ENCODE measurements around the gene PHF19. TPM values are rescaled to one million over a fixed set of nuclear protein-coding genes. Genes with fewer than 3 reads are reported as not detected.
A peak's percentile ranks its signal among the peaks of the same experiment; 100 is the strongest.

PHF19 gene
- polyA plus RNA-seq, 1 donor (not counting 4 experiments of a cell fraction or from before 2014, with no cell fraction given): 11.7 TPM

DNA sequence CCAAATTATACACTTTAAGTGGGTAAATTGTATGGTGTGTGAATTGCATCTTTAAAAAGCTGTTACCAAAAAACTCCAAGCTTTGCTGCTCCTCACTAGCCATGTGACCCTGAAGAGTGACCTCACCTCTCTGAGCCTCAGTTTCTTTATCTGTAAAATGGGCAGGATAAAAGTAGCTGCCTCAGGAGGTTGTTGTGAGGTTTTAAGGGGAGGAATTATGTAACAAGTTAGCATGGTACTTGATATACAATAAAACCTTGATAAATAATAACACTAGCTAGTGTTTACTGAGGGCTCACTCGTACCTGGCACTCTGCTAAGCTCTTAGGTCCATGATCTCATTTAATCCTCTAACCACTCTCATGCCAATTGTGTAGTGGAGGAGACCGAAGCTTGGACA is 19.0 kb upstream of the PHF19 start:
- Histone ChIP-seq H3K27ac (ENCODE audit: control insufficient read depth, insufficient read depth, low read length) (no peak overlapping the region), H4K20me1 (ENCODE audit: control insufficient read depth, extremely low read depth, insufficient read depth, low read length) (no peaks in the 10 kb centered on the region), H3K79me2 (ENCODE audit: control insufficient read depth, insufficient read depth, low read length) (no peaks in the 10 kb centered on the region), H3K4me3 (ENCODE audit: control insufficient read depth in 2 of 3, extremely low read depth in 1 of 3, insufficient read depth in 2 of 3, low read depth in 1 of 3, low read length in 3 of 3) (no peak overlapping the region), H3K4me1 (ENCODE audit: control insufficient read depth, extremely low read depth, insufficient read depth, low read length) (peaks cover 15% of the 10 kb centered on the region), H3K27me3 (ENCODE audit: control insufficient read depth, extremely low read depth, insufficient read depth, low read length) (peaks cover 7% of the 10 kb centered on the region), H3K36me3 (ENCODE audit: control insufficient read depth in 2 of 2, extremely low read depth in 1 of 2, insufficient read depth in 2 of 2, low read length in 2 of 2) (no peaks in the 10 kb centered on the region), H2AFZ (ENCODE audit: control insufficient read depth, low read length) (no peak overlapping the region), H3K9me1 (ENCODE audit: control insufficient read depth, extremely low read depth, insufficient read depth, low read length) (no peaks in the 10 kb centered on the region), H3K9ac (ENCODE audit: control insufficient read depth, extremely low read depth, insufficient read depth, low read length) (no peak overlapping the region), H3K9me3 (ENCODE audit: control insufficient read depth, low read depth, low read length) (no peaks in the 10 kb centered on the region), H3K4me2 (ENCODE audit: control insufficient read depth, extremely low read depth, insufficient read depth, low read depth, low read length) (no peak overlapping the region)
- TF ChIP-seq CTCF (optimal IDR thresholded peaks at IDR 0.05 in 1 of 3, IDR thresholded peaks at IDR 0.05 in 1 of 3, conservative IDR thresholded peaks at IDR 0.05 in 1 of 3; ENCODE audit: extremely low read depth in 1 of 3, insufficient read depth in 2 of 3, low read length in 3 of 3) (no peak), EZH2 (IDR thresholded peaks at IDR 0.05; ENCODE audit: low read length) (no peak)
- no peak for FAIRE-seq
- dilution Hi-C loops (cut with MboI; ENCODE audit: extremely low pct_ligation_motif_present, low sequenced_read_pairs): no loop called here
- DNase-seq (ENCODE audit: low read depth, low spot score): no peak

- Histone ChIP-seq H2AFZ (ENCODE audit: control insufficient read depth, low read length) (no peak overlapping the region), H3K79me2 (ENCODE audit: control insufficient read depth, insufficient read depth, low read length) (no peaks in the 10 kb centered on the region), H3K4me1 (ENCODE audit: control insufficient read depth, extremely low read depth, insufficient read depth, low read length) (peaks cover 15% of the 10 kb centered on the region), H3K4me3 (ENCODE audit: control insufficient read depth in 2 of 3, extremely low read depth in 1 of 3, insufficient read depth in 2 of 3, low read depth in 1 of 3, low read length in 3 of 3) (peak overlapping the region in 1 of 3 experiments; percentile 12), H4K20me1 (ENCODE audit: control insufficient read depth, extremely low read depth, insufficient read depth, low read length) (no peaks in the 10 kb centered on the region), H3K9me1 (ENCODE audit: control insufficient read depth, extremely low read depth, insufficient read depth, low read length) (no peaks in the 10 kb centered on the region), H3K27ac (ENCODE audit: control insufficient read depth, insufficient read depth, low read length) (no peak overlapping the region), H3K27me3 (ENCODE audit: control insufficient read depth, extremely low read depth, insufficient read depth, low read length) (peaks cover 7% of the 10 kb centered on the region), H3K9ac (ENCODE audit: control insufficient read depth, extremely low read depth, insufficient read depth, low read length) (no peak overlapping the region), H3K9me3 (ENCODE audit: control insufficient read depth, low read depth, low read length) (no peaks in the 10 kb centered on the region), H3K36me3 (ENCODE audit: control insufficient read depth in 2 of 2, extremely low read depth in 1 of 2, insufficient read depth in 2 of 2, low read length in 2 of 2) (no peaks in the 10 kb centered on the region), H3K4me2 (ENCODE audit: control insufficient read depth, extremely low read depth, insufficient read depth, low read depth, low read length) (peak overlapping the region; percentile 11)
- DNase-seq (ENCODE audit: low read depth, low spot score) (no peak), FAIRE-seq (no peak)
- no peak for TF ChIP-seq CTCF (optimal IDR thresholded peaks at IDR 0.05 in 1 of 3, IDR thresholded peaks at IDR 0.05 in 1 of 3, conservative IDR thresholded peaks at IDR 0.05 in 1 of 3; ENCODE audit: extremely low read depth in 1 of 3, insufficient read depth in 2 of 3, low read length in 3 of 3)
- TF ChIP-seq EZH2 (IDR thresholded peaks at IDR 0.05; ENCODE audit: low read length): no peak
- dilution Hi-C loops (cut with MboI; ENCODE audit: extremely low pct_ligation_motif_present, low sequenced_read_pairs): no loop called here
Observed at GRCh38 chr9:120894321-120895148, 17.5 kb upstream of the PHF19 start.
